ENCODE measurements around the gene HBD. TPM values are rescaled to one million over a fixed set of nuclear protein-coding genes. Genes with fewer than 3 reads are reported as not detected.

HBD gene
- total and polyA plus RNA-seq, 9 of the 15 experiments (the other 6 are each of a cell fraction or from before 2014, with no cell fraction given): 11.8 to 169 (median 36.0) TPM

- ATAC-seq (no peak), DNase-seq (ENCODE audit: extremely low read depth in 1 of 4, low spot score in 3 of 4) (no peak), FAIRE-seq (no peak)
- intact Hi-C loops (cut with micrococcal nuclease) (no loop called here), in situ Hi-C loops (cut with MboI) (no loop called here)
- ChIA-PET CTCF (ENCODE audit: low intra/inter-chr PET ratio) (no interaction called here), POLR2A (interaction anchor here (1.0 to 1.6 kb wide), 4 partner anchors 9 to 50 kb away, joined by 3 to 5 read pairs (median 4); no protein-coding TSS in a partner anchor)
- Histone ChIP-seq H4K20me1 (replicated peaks; ENCODE audit: control insufficient read depth, insufficient read depth, low read length) (no peaks in the 10 kb centered on the region), H3K27ac (ENCODE audit: extremely low read depth, low read depth, low read length) (no peak overlapping the region; the same call in 2 of the 3 replicates), H3K4me3 (no peak overlapping the region), H3K27me3 (ENCODE audit: control insufficient read depth in 2 of 2, insufficient read depth in 2 of 2, low read length in 2 of 2) (no peaks in the 10 kb centered on the region), H3K9me1 (ENCODE audit: control insufficient read depth, insufficient read depth, low read length) (no peaks in the 10 kb centered on the region), H3K36me3 (ENCODE audit: control insufficient read depth, insufficient read depth, low read length) (peaks cover 2% of the 10 kb centered on the region; the same call in 2 of the 3 replicates), H3K9me3 (replicated peaks; ENCODE audit: control insufficient read depth, insufficient read depth, low read depth, low read length) (no peaks in the 10 kb centered on the region), H2AFZ (ENCODE audit: low read depth, low read length) (no peak overlapping the region), H3K4me1 (replicated peaks in 1 of 2; ENCODE audit: control insufficient read depth in 2 of 2, insufficient read depth in 2 of 2, low read length in 2 of 2) (peaks cover 8 to 48% of the 10 kb centered on the region in 2 experiments), H3K4me2 (ENCODE audit: insufficient read depth, low read length) (no peak overlapping the region), H3K79me2 (ENCODE audit: control insufficient read depth, insufficient read depth, low read length) (peaks cover 46% of the 10 kb centered on the region), H3K9ac (ENCODE audit: insufficient read depth in 1 of 2, low read depth in 2 of 2, low read length in 2 of 2) (0 out of 4 replicates have a peak overlapping the region, but pooled peaks of 1 of the 2 experiments have one; percentile 70)
- BruUV-seq (replicated peaks): no TSS peak
- no peak for TF ChIP-seq HDAC6 (IDR thresholded peaks at IDR 0.05; ENCODE audit: low read depth, low read length)
- TF ChIP-seq CBFA2T3 (IDR thresholded peaks at IDR 0.05): no peak
- no peak for TF ChIP-seq ETV5 (CRISPR knock-in tag; IDR thresholded peaks at IDR 0.05; ENCODE audit: low read depth)
- no peak for TF ChIP-seq NCOA1 (IDR thresholded peaks at IDR 0.05; ENCODE audit: low read depth)
- no peak for TF ChIP-seq SNAPC5 (CRISPR knock-in tag; IDR thresholded peaks at IDR 0.05)
- TF ChIP-seq CCAR2 (IDR thresholded peaks at IDR 0.05; ENCODE audit: low read depth, low read length): no peak
- TF ChIP-seq MEF2A (IDR thresholded peaks at IDR 0.05; ENCODE audit: control insufficient read depth, low read depth, low read length): no peak
- no peak for TF ChIP-seq NFYB (IDR thresholded peaks at IDR 0.05; ENCODE audit: extremely low read depth, insufficient read length)
- no peak for TF ChIP-seq ZNF830 (CRISPR knock-in tag; IDR thresholded peaks at IDR 0.05)
- no peak for TF ChIP-seq HEY1 (CRISPR knock-in tag; IDR thresholded peaks at IDR 0.05; ENCODE audit: borderline replicate concordance)
- no peak for TF ChIP-seq YY1 (IDR thresholded peaks at IDR 0.05; ENCODE audit: borderline replicate concordance in 1 of 3, control insufficient read depth in 1 of 3, extremely low read depth in 1 of 3, insufficient read depth in 3 of 3, insufficient read length in 1 of 3, insufficient replicate concordance in 2 of 3, low read depth in 1 of 3, low read length in 2 of 3)
- no peak for TF ChIP-seq NRF1 (conservative IDR thresholded peaks at IDR 0.05 in 1 of 2, IDR thresholded peaks at IDR 0.05 in 1 of 2)
- no peak for TF ChIP-seq POU5F1 (IDR thresholded peaks at IDR 0.05; ENCODE audit: borderline replicate concordance, low read depth, low read length, partially characterized antibody)
- no peak for TF ChIP-seq SMARCA5 (IDR thresholded peaks at IDR 0.05)
Measured at GRCh38 chr11:5239046-5239445, 4.8 kb upstream of the HBD start.

All from K562 (cell line).